ENCODE results near the gene OR2A5. TPM values are rescaled to one million over a fixed set of nuclear protein-coding genes. Genes with fewer than 3 reads are reported as not detected.
"Not testable (repeated sequence)": the region's sequence is repeated elsewhere in the genome, so short reads cannot be mapped to it uniquely, and the experiment has no call there.

OR2A5 gene
- total and polyA plus RNA-seq, 2 donors (not counting 1 experiment from before 2014, with no cell fraction given), result not detected

DNA sequence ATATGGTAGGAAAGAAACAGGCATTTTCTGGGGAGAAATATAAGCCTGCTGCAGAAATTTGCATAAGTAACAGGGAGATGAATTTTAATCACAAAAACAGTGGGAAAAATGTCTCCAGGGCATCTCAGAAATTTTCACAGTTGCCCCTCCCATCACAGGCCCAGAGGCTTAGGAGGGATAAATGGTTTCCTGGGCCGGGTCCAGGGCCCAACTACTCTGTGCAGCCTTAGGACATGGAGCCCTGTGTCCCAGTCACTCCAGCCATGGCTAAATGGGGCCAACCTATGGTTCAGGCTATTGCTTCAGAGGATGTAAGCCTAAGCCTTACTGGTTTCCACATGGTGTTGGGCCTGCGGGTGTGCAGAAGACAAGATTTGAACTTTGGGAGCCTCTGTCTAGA, 39.4 kb upstream of the OR2A5 start:
- Histone ChIP-seq H3K27me3 (ENCODE audit: control insufficient read depth, insufficient read depth, low read length) (no peaks in the 10 kb centered on the region), H3K4me2 (ENCODE audit: extremely low read depth, insufficient read depth, low read length) (no peak overlapping the region), H3K9me3 (ENCODE audit: control insufficient read depth, insufficient read depth, low read depth, low read length) (no peaks in the 10 kb centered on the region), H3K79me2 (ENCODE audit: control insufficient read depth, insufficient read depth, low read length) (no peaks in the 10 kb centered on the region), H4K20me1 (ENCODE audit: control insufficient read depth, extremely low read depth, insufficient read depth, low read length) (no peaks in the 10 kb centered on the region), H3K4me1 (ENCODE audit: control insufficient read depth, extremely low read depth, insufficient read depth, low read length) (no peaks in the 10 kb centered on the region), H3K4me3 (replicated peaks in 1 of 4; ENCODE audit: control extremely low read depth in 1 of 4, insufficient read depth in 1 of 4, low read depth in 3 of 4, low read length in 4 of 4) (no peak overlapping the region), H3K27ac (ENCODE audit: insufficient read depth, low read length) (no peak overlapping the region), H3K9ac (ENCODE audit: insufficient read depth, low read length) (no peak overlapping the region), H3K36me3 (ENCODE audit: control insufficient read depth, insufficient read depth, low read length) (no peaks in the 10 kb centered on the region), H2AFZ (ENCODE audit: low read length) (no peak overlapping the region)
- no peak for DNase-seq (ENCODE audit: low read depth in 2 of 2)
- no peak for TF ChIP-seq EZH2 (IDR thresholded peaks at IDR 0.05; ENCODE audit: low read length, missing control alignments)
- TF ChIP-seq CTCF (conservative IDR thresholded peaks at IDR 0.05 in 1 of 2, IDR thresholded peaks at IDR 0.05 in 1 of 2; ENCODE audit: low read depth in 1 of 2, low read length in 2 of 2), result no peak

DNA sequence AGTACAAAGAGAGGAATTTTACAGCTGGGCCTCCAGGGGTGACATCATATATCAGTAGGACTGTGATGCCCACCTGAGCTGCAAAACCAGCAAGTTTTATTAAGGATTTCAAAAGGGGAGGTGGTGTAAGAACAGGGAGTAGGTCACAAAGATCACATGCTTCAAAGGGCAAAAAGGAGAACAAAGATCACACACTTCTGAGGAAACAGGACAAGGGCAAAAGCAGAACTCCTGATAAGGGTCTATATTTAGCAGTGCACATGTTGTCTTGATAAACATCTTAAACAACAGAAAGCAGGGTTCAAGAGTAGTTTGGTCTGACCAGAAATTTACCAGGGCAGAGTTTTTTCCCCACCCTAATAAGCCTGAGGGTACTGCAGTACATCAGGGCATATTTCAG, 38.7 kb upstream of the OR2A5 start:
- not testable (repeated sequence) for H2AFZ ChIP-seq (ENCODE audit: low read length); DNase-seq (ENCODE audit: low read depth in 2 of 2); H3K4me1 ChIP-seq (ENCODE audit: control insufficient read depth, extremely low read depth, insufficient read depth, low read length); H3K4me3 ChIP-seq (replicated peaks in 1 of 4; ENCODE audit: control extremely low read depth in 1 of 4, insufficient read depth in 1 of 4, low read depth in 3 of 4, low read length in 4 of 4); H3K4me2 ChIP-seq (ENCODE audit: extremely low read depth, insufficient read depth, low read length); H3K27ac ChIP-seq (ENCODE audit: insufficient read depth, low read length); H3K36me3 ChIP-seq (ENCODE audit: control insufficient read depth, insufficient read depth, low read length); H4K20me1 ChIP-seq (ENCODE audit: control insufficient read depth, extremely low read depth, insufficient read depth, low read length); H3K9me3 ChIP-seq (ENCODE audit: control insufficient read depth, insufficient read depth, low read depth, low read length); H3K9ac ChIP-seq (ENCODE audit: insufficient read depth, low read length); H3K27me3 ChIP-seq (ENCODE audit: control insufficient read depth, insufficient read depth, low read length); H3K79me2 ChIP-seq (ENCODE audit: control insufficient read depth, insufficient read depth, low read length)

- not testable (repeated sequence) for H3K27me3 ChIP-seq (ENCODE audit: control insufficient read depth, insufficient read depth, low read length); H3K4me1 ChIP-seq (ENCODE audit: control insufficient read depth, extremely low read depth, insufficient read depth, low read length); DNase-seq (ENCODE audit: low read depth in 2 of 2); H3K79me2 ChIP-seq (ENCODE audit: control insufficient read depth, insufficient read depth, low read length); H4K20me1 ChIP-seq (ENCODE audit: control insufficient read depth, extremely low read depth, insufficient read depth, low read length); H3K4me3 ChIP-seq (replicated peaks in 1 of 4; ENCODE audit: control extremely low read depth in 1 of 4, insufficient read depth in 1 of 4, low read depth in 3 of 4, low read length in 4 of 4); H2AFZ ChIP-seq (ENCODE audit: low read length); H3K9me3 ChIP-seq (ENCODE audit: control insufficient read depth, insufficient read depth, low read depth, low read length); H3K4me2 ChIP-seq (ENCODE audit: extremely low read depth, insufficient read depth, low read length); H3K27ac ChIP-seq (ENCODE audit: insufficient read depth, low read length); H3K9ac ChIP-seq (ENCODE audit: insufficient read depth, low read length); H3K36me3 ChIP-seq (ENCODE audit: control insufficient read depth, insufficient read depth, low read length)
These were observed 37.9 kb upstream of the OR2A5 start for GRCh38 chr7:144010821-144011220.

GRCh38 chr7:144011458-144012230, 37.1 kb upstream of the OR2A5 start:
- H3K9ac ChIP-seq (ENCODE audit: insufficient read depth, low read length), result no peak overlapping the region
- no peaks in the 10 kb centered on the region for H3K9me3 ChIP-seq (ENCODE audit: control insufficient read depth, insufficient read depth, low read depth, low read length)
- no peak overlapping the region for H3K4me3 ChIP-seq (replicated peaks in 1 of 4; ENCODE audit: control extremely low read depth in 1 of 4, insufficient read depth in 1 of 4, low read depth in 3 of 4, low read length in 4 of 4)
- no peaks in the 10 kb centered on the region for H3K4me1 ChIP-seq (ENCODE audit: control insufficient read depth, extremely low read depth, insufficient read depth, low read length)
- no peaks in the 10 kb centered on the region for H4K20me1 ChIP-seq (ENCODE audit: control insufficient read depth, extremely low read depth, insufficient read depth, low read length)
- peak in 1 of 2 donors; percentile 40 for DNase-seq (ENCODE audit: low read depth in 2 of 2)
- no peaks in the 10 kb centered on the region for H3K27me3 ChIP-seq (ENCODE audit: control insufficient read depth, insufficient read depth, low read length)
- TF ChIP-seq EZH2 (IDR thresholded peaks at IDR 0.05; ENCODE audit: low read length, missing control alignments), result no peak
- peak; percentile 13 to 37 for TF ChIP-seq CTCF (conservative IDR thresholded peaks at IDR 0.05 in 1 of 2, IDR thresholded peaks at IDR 0.05 in 1 of 2; ENCODE audit: low read depth in 1 of 2, low read length in 2 of 2)
- no peak overlapping the region for H3K4me2 ChIP-seq (ENCODE audit: extremely low read depth, insufficient read depth, low read length)
- H3K79me2 ChIP-seq (ENCODE audit: control insufficient read depth, insufficient read depth, low read length), result no peaks in the 10 kb centered on the region
- no peak overlapping the region for H3K27ac ChIP-seq (ENCODE audit: insufficient read depth, low read length)
- no peak overlapping the region for H2AFZ ChIP-seq (ENCODE audit: low read length)
- H3K36me3 ChIP-seq (ENCODE audit: control insufficient read depth, insufficient read depth, low read length), result no peaks in the 10 kb centered on the region

Measured in fibroblast of lung (primary cell).